Lung microvascular endothelial cell (primary cell): ENCODE results near the gene GLI1. TPM values are rescaled to one million over a fixed set of nuclear protein-coding genes. Genes with fewer than 3 reads are reported as not detected.
A peak's percentile ranks its signal among the peaks of the same experiment; 100 is the strongest.

Experiments used
- DNase-seq, 2 donors: peaks; one replicate each; pipeline versions ENCODE4 v3.0.0 to v3.0.0-alpha.2; 2010; ENCODE audit warnings: low read depth in 2 of 2
- total RNA-seq: library from RNA; depleted of rRNA; stranded (reverse); fragments of >200 nt; gene quantifications from 2 replicates; pipeline ENCODE4 v1.2.1, GENCODE V29; 2014

The GLI1 gene
- total RNA-seq, 1 donor from 2014 or later: not detected

DNA sequence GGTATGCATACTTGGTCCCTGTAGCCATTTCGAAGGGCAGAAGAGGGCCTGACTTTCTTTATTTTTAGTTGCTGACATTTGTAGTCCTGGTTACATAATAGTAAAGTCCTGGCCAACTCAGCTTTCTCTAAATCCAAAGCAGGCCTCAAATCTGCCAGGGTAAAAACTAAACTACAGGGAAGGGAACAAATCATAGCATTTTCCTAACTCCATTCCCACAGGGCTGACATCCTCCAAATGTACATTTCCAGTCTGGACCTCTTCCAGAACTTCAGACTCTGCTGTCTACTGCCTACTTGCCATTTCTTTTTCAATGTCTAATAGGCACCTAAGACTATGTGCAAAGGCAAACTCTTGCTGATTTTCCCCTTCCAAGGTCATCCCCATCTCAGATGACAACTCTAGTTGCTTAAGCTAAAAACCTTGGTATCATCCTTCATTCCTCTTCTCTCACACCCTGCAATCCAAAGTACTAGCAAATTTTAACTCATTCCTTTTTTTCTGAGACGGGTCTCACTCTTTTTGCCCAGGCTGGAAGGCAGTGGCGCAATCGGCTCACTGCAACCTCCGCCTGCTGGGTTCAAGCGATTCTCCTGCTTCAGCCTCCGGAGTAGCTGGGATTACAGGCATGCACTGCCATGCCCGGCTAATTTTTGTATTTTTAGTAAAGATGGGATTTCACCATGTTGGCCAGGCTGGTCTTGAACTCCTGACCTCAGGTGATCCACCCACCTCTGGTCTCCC is 58.8 kb downstream of the GLI1 start:
- DNase-seq: peak in 1 of 2 donors; percentile 29

DNA sequence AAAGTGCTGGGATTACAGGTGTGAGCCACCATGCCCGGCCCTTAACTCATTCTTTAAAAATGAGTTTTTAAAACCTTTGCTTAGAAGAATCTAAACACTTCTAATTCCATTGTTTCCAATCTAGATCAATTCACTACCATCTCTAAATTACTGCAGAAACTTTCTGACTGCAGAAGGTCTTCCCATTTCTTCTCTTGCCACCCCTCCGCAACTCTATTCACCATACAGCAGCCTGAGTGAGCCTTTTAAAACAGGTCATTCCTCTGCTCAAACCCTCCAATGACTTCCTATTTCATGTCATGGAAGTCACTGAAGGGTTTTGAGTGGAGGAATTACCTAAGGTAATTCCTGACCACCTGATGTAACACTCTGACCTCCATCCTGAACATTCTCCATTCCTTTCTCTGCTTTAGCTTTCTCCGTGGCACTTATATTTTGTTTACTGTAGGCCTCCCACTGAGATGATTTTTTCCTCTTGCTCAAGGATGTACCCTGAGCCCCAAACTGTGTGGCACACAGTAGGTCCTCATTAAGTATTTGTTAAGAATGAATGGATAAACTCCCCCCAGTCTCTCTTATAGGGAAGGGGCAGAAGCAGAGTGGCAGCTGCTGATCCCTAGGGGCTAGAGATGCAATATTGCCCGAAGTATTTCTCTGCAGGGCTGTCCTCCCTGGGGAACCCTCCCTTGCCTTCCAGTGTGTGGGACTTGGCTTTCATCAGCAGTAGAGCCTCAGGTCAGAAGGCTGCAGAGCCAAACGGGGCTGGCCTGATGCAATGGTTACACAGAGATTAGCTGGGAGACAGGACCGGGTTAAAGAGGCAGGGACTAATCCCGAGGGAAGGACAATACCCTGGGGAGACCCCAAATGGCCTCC is 59.6 kb downstream of the GLI1 start:
- peak; percentile 27 to 29 for DNase-seq

DNA sequence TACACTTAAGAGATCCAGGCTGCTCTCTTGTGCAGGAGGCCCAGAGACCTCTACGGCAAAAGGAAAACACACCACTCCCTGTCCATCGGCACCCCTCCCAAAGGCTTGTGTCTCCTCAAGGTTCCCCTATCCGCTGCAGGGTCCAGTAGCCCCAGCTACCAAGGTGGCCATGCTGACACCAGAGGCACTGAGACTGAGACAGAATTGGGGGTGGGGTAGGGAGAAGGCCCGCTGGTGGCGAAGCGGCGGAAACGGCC is 60.1 kb downstream of the GLI1 start:
- DNase-seq: no peak

DNA sequence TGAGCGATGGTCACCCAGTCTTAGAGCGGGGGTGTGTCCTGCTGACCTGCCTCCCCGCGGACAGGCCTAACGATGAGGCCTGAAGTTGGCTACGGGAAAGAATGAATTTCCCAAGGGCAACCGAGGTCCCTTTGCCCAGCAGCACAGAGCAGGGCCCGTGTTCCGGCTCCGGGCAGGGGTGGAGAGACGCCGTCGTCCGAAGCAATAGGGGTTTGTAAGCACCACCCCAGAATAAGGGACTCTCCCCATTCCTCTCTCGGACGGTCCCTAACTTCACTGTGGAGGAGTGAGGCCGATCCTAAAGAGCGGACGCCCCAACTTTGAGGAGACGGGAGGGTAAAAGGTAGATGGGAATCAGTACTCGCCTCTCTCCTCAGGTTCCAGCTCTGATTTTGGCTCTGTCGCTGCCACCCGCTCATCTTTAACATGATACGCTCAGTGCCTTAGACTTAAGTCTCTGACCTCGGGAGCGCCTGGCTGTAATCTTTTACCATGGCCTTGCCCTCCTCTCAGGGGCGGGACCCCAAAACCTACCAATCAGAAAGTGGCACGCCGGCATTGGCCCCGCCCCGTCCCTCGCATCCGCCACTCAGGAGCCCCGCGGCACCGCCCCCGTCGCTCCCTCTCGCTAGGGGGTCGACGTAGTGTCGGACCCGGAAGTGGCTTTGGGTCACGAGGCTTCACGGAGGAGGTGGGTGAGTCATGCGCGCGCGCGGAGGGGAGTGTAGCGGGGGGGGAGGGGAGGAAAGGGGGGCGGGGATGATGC is 60.7 kb downstream of the GLI1 start, which contains the start of gene DDIT3:
Gene DDIT3 (minus strand): TSS at position 462 of the 766 bp plus-strand sequence. CDS start 3,108 bp downstream, outside the sequence.
- peak; percentile 100 for DNase-seq

DNA sequence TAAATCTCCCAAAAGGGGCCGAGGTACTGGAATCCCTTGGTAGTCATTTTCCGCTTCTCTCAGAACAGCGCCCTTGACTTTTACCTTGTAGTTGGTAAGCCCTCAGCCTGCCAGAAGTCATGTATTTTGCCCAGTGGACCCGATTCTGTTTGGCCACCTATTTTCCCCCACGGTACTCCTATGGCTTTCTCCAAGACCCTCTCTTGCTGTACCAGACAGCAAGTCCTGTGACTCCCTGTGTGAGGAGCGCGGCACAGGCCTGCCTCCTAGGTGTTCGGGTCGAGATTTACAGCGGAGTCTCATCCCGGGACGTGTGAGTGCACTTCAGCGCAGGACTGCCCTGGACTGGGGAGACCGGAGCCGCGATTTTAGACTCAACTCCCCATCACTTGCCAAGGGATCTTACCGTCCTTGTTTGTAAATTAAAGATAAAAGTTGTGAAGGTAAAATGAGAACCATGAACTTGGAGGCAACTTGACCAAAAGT is 62.0 kb downstream of the GLI1 start:
- peak; percentile 57 to 64 for DNase-seq

Other genes with a start within 250 kb of the GLI1 start
- gene NXPH4, start 243.0 kb upstream of the GLI1 start, total RNA-seq: under 0.01 TPM in 1 of 2 replicates, not detected in the other
- gene SHMT2, start 230.1 kb upstream of the GLI1 start, total RNA-seq: 120 and 142 TPM in 2 replicates
- gene STAC3, start 208.6 kb upstream of the GLI1 start, total RNA-seq: 0.22 and 0.40 TPM in 2 replicates
- gene R3HDM2, start 28.7 kb upstream of the GLI1 start, total RNA-seq: 3.5 and 5.6 TPM in 2 replicates
- not detected in 2 replicates for gene INHBC, start 25.0 kb upstream of the GLI1 start, total RNA-seq
- gene INHBE, start 4.5 kb upstream of the GLI1 start, total RNA-seq: not detected in 2 replicates
- under 0.01 TPM in 1 of 2 replicates, not detected in the other for gene ARHGAP9, start 20.1 kb downstream of the GLI1 start, total RNA-seq
- 63.0 and 123 TPM in 2 replicates for gene MARS1, start 28.3 kb downstream of the GLI1 start, total RNA-seq
- 4.6 and 12.5 TPM in 2 replicates for gene DDIT3, start 60.7 kb downstream of the GLI1 start, total RNA-seq
- 2.8 and 6.9 TPM in 2 replicates for gene MBD6, start 63.0 kb downstream of the GLI1 start, total RNA-seq
- 83.1 and 84.8 TPM in 2 replicates for gene DCTN2, start 87.4 kb downstream of the GLI1 start, total RNA-seq
- gene KIF5A, start 90.3 kb downstream of the GLI1 start, total RNA-seq: under 0.01 TPM in 2 replicates
- 8.9 and 11.5 TPM in 2 replicates for gene PIP4K2C, start 131.4 kb downstream of the GLI1 start, total RNA-seq
- gene DTX3, start 145.0 kb downstream of the GLI1 start, total RNA-seq: 2.0 and 4.2 TPM in 2 replicates
- gene ARHGEF25, start 151.7 kb downstream of the GLI1 start, total RNA-seq: 1.4 and 2.0 TPM in 2 replicates
- under 0.01 TPM in 1 of 2 replicates, not detected in the other for gene B4GALNT1, start 173.4 kb downstream of the GLI1 start, total RNA-seq
- gene OS9, start 234.3 kb downstream of the GLI1 start, total RNA-seq: 156 and 234 TPM in 2 replicates